Activated T-helper 1 cell treated with Interleukin-2 at 50 U/mL for 16 hours (primary cell): Measurements from ENCODE around the gene AQP9.
"Not testable (repeated sequence)": the region's sequence is repeated elsewhere in the genome, so short reads cannot be mapped to it uniquely, and the experiment has no call there.

Source experiments
- DNase-seq: peaks from one replicate; pipeline ENCODE4 v3.0.0-alpha.2; 2020; ENCODE audit warnings: low read depth

AQP9 gene

GRCh38 chr15:58179741-58180381 lies 41.7 kb downstream of the AQP9 start:
- DNase-seq: no peak

GRCh38 chr15:58182460-58183163 lies 44.4 kb downstream of the AQP9 start:
- DNase-seq: no peak

GRCh38 chr15:58185439-58185838 lies 47.3 kb downstream of the AQP9 start:
- DNase-seq: no peak

- DNase-seq: no peak
These were observed 51.1 kb downstream of the AQP9 start for GRCh38 chr15:58189148-58189811.

- no peak for DNase-seq
These were observed 52.2 kb downstream of the AQP9 start for GRCh38 chr15:58190419-58190818.

- DNase-seq: not testable (repeated sequence)
These were observed 55.5 kb downstream of the AQP9 start for GRCh38 chr15:58193636-58194035.

GRCh38 chr15:58200739-58201138 lies 62.6 kb downstream of the AQP9 start:
- DNase-seq: no peak

- DNase-seq: no peak
These were observed 63.3 kb downstream of the AQP9 start for GRCh38 chr15:58201516-58201915.

- no peak for DNase-seq
These were observed 65.4 kb downstream of the AQP9 start for GRCh38 chr15:58203537-58203936.

GRCh38 chr15:58206151-58206550 lies 68.0 kb downstream of the AQP9 start:
- DNase-seq: no peak

- DNase-seq: not testable (repeated sequence)
These were observed 70.0 kb downstream of the AQP9 start for GRCh38 chr15:58208217-58208616.

- not testable (repeated sequence) for DNase-seq
These were observed 70.9 kb downstream of the AQP9 start for GRCh38 chr15:58209007-58209481.

- DNase-seq: not testable (repeated sequence)
These were observed 71.8 kb downstream of the AQP9 start for GRCh38 chr15:58210031-58210430.

- no peak for DNase-seq
These were observed 74.8 kb downstream of the AQP9 start for GRCh38 chr15:58212909-58213526.

GRCh38 chr15:58213587-58214338 lies 75.6 kb downstream of the AQP9 start:
- no peak for DNase-seq

GRCh38 chr15:58214591-58215340 lies 76.6 kb downstream of the AQP9 start:
- no peak for DNase-seq

GRCh38 chr15:58217460-58217859 lies 79.3 kb downstream of the AQP9 start:
- no peak for DNase-seq

GRCh38 chr15:58221591-58222241 lies 83.5 kb downstream of the AQP9 start:
- no peak for DNase-seq

GRCh38 chr15:58222679-58223078 lies 84.5 kb downstream of the AQP9 start:
- no peak for DNase-seq

- no peak for DNase-seq
These were observed 85.3 kb downstream of the AQP9 start for GRCh38 chr15:58223432-58223831.

GRCh38 chr15:58224068-58224467 lies 85.9 kb downstream of the AQP9 start:
- no peak for DNase-seq
